ENCODE measurements around the gene SNX8. TPM values are rescaled to one million over a fixed set of nuclear protein-coding genes. Genes with fewer than 3 reads are reported as not detected.

Gene SNX8
- total and polyA plus RNA-seq, 4 donors, result 24.6 to 54.6 (median 45.8) TPM

- ATAC-seq (ENCODE audit: insufficient read depth, low FRiP score) (no peak), DNase-seq (peak in 2 of 3 donors; percentile 31 to 41)
- Histone ChIP-seq H3K4me1 (ENCODE audit: control insufficient read depth in 5 of 5, insufficient read depth in 5 of 5, low read length in 5 of 5) (no peaks in the 10 kb centered on the region), H3K27me3 (ENCODE audit: control insufficient read depth in 3 of 3, insufficient read depth in 3 of 3, low read length in 2 of 3) (no peaks in the 10 kb centered on the region), H3K4me3 (no peak overlapping the region), H3K9ac (ENCODE audit: insufficient read depth in 1 of 2, low read length in 2 of 2) (no peak overlapping the region), H3K9me3 (ENCODE audit: control insufficient read depth in 4 of 4, insufficient read depth in 3 of 4, low read length in 3 of 4) (no peaks in the 10 kb centered on the region), H3K36me3 (ENCODE audit: control insufficient read depth in 4 of 4, insufficient read depth in 4 of 4, low read length in 4 of 4) (no peaks in the 10 kb centered on the region), H3K27ac (ENCODE audit: low read depth in 1 of 2, low read length in 1 of 2) (no peak overlapping the region)
- TF ChIP-seq CTCF (IDR thresholded peaks at IDR 0.05; ENCODE audit: control extremely low read depth, extremely low read depth), result no peak
- WGBS, 2 donors, result 66 to 82% methylated on average over 11 of the region's 11 CpGs
Observed at GRCh38 chr7:2321020-2321419, 6.8 kb upstream of the SNX8 start.

- H3K4me3 ChIP-seq, result no peak overlapping the region
- DNase-seq (no peak), ATAC-seq (ENCODE audit: insufficient read depth, low FRiP score) (no peak)
- no peaks in the 10 kb centered on the region for H3K27me3 ChIP-seq (ENCODE audit: control insufficient read depth in 3 of 3, insufficient read depth in 3 of 3, low read length in 2 of 3)
- H3K27ac ChIP-seq (ENCODE audit: low read depth in 1 of 2, low read length in 1 of 2), result no peak overlapping the region
- no peak for TF ChIP-seq CTCF (IDR thresholded peaks at IDR 0.05; ENCODE audit: control extremely low read depth, extremely low read depth)
- 81 to 82% methylated on average over 12 of the region's 12 CpGs for WGBS, 2 donors
- peaks cover 0 to 7% (median 4%) of the 10 kb centered on the region in 5 donors for H3K4me1 ChIP-seq (ENCODE audit: control insufficient read depth in 5 of 5, insufficient read depth in 5 of 5, low read length in 5 of 5)
- no peaks in the 10 kb centered on the region for H3K36me3 ChIP-seq (ENCODE audit: control insufficient read depth in 4 of 4, insufficient read depth in 4 of 4, low read length in 4 of 4)
- no peak overlapping the region for H3K9ac ChIP-seq (ENCODE audit: insufficient read depth in 1 of 2, low read length in 2 of 2)
- H3K9me3 ChIP-seq (ENCODE audit: control insufficient read depth in 4 of 4, insufficient read depth in 3 of 4, low read length in 3 of 4), result peaks cover 0 to 2% (median 0%) of the 10 kb centered on the region in 4 donors
Observed at GRCh38 chr7:2317556-2318293, 3.5 kb upstream of the SNX8 start.

- H3K9ac ChIP-seq (ENCODE audit: insufficient read depth in 1 of 2, low read length in 2 of 2), result no peak overlapping the region
- H3K9me3 ChIP-seq (ENCODE audit: control insufficient read depth in 4 of 4, insufficient read depth in 3 of 4, low read length in 3 of 4), result peaks cover 0 to 2% (median 0%) of the 10 kb centered on the region in 4 donors
- H3K27me3 ChIP-seq (ENCODE audit: control insufficient read depth in 3 of 3, insufficient read depth in 3 of 3, low read length in 2 of 3), result no peaks in the 10 kb centered on the region
- H3K4me1 ChIP-seq (ENCODE audit: control insufficient read depth in 5 of 5, insufficient read depth in 5 of 5, low read length in 5 of 5), result peaks cover 0 to 8% (median 4%) of the 10 kb centered on the region in 5 donors
- no peak for TF ChIP-seq CTCF (IDR thresholded peaks at IDR 0.05; ENCODE audit: control extremely low read depth, extremely low read depth)
- ATAC-seq (ENCODE audit: insufficient read depth, low FRiP score) (no peak), DNase-seq (no peak)
- WGBS, 2 donors, result 92 to 94% methylated on average over 1 of the region's 1 CpG
- no peak overlapping the region for H3K27ac ChIP-seq (ENCODE audit: low read depth in 1 of 2, low read length in 1 of 2)
- no peak overlapping the region for H3K4me3 ChIP-seq
- no peaks in the 10 kb centered on the region for H3K36me3 ChIP-seq (ENCODE audit: control insufficient read depth in 4 of 4, insufficient read depth in 4 of 4, low read length in 4 of 4)
Observed at GRCh38 chr7:2316578-2316977, 2.3 kb upstream of the SNX8 start.

All from lung (tissue), 12 donors.